ENCODE results near the gene LOXL3.
"Not testable (repeated sequence)": the region's sequence is repeated elsewhere in the genome, so short reads cannot be mapped to it uniquely, and the experiment has no call there.

Gene LOXL3

DNA sequence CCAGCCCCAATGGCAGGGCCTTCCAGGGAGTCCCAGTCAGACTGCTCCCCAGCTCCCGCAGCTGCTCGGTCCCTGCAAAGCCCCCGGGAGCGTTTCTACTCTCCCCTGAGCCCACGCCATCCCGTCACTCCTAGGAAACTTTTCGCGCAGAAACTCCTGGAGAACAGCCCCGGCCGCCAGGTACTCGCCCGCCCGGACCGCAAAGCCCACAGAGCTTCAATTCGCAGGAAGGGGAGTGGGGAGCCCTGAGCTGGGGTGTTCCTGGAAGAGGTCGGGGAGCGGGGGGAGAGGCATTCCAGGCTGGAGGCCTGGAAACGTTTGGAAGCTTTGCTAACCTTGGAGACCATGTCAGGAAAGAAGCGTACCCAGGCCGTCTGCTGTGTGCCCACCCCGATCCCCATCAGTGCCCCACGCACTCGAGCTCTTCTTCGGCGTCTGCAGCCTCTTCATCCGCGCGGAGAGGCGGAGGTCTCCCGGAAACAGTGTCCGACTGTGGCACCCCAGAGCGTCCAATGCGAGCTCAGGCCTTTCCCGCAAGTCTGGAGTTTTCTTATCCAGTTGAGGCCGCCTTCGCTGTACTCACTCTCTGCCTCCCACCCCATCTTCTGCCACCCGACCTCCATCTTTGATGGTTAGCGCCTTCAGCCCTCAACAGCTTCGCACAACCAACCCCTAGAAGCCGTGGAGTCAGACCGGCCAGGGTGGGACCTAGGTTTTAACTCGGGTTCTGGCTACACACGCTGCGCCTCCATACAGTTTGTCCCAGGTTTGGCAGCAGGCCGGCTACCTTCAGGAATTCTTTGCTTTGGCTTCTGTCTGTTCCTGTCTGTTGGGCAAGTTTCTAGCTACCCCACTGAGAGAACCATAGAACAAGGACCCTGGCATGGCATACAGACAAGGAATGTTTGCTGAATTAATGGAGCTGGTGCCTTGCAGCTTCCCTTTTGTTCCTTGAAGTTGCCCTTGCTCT lies 50.0 kb downstream of the LOXL3 start:
- no peak for FAIRE-seq

DNA sequence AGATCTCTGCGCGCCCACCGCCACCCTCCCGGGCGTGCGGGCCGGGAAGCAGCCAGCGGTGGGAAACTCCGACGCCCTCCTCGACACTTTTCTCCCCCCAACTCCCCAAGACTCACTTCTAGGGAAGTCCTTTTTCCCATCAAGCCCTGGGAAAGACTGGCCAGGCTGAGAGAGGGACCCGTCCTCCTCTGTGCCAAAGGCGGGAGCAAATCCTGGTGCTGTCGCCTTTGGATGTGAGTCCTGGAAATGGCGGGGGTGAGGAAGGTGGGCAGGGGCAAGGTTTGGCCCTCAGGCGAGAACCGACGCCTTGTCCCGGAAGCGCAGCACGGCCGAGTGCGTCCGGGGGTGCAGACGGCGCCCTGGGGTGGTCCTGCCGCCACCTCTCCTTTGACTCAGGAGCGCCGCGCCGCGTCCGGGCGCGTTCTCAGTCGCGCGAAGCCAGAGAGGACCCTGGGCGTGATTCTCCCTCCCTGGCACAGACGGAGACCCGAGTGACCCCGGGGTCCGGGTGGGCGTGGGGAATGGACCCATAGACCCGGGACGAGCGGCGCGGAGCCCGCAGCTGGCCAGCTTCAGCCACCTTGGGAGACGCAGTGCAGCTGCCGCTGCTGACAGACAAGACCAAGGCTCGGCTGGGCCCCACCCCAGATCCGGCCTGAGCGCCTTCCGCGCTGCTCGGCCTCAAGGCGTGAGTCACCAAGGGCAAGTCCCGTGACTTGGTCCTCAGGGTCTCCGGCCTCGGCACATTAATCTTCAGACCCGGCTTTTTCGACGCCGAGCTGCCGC lies 50.8 kb downstream of the LOXL3 start:
- FAIRE-seq: no peak

DNA sequence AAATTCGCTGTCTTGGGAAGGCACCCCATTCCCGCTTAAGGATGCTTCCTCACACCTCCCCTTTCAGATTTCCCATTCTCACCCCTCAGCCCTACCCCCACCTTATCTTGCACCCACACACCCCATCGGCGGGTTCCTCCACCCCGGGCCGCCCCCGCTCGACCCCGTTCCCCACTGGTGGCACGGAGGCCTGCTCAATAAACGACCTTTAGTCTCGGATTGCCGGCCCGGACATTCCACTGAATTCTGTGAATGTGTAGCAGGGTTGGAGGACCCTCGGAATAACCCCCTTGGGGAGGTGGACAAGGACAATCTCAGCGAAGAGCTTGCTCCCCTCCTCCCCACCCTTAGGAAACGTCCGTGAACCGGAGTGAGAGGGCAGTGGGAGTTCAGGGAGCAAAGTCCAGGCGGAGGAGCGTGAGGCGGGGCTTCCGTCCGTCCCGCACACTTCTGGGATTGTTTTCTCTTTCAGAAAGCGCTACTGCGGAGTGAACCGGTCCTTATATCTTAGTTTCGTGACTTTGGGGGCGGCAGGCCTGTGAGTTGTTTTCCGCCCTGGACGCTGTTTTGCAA lies 51.5 kb downstream of the LOXL3 start:
- FAIRE-seq: no peak

DNA sequence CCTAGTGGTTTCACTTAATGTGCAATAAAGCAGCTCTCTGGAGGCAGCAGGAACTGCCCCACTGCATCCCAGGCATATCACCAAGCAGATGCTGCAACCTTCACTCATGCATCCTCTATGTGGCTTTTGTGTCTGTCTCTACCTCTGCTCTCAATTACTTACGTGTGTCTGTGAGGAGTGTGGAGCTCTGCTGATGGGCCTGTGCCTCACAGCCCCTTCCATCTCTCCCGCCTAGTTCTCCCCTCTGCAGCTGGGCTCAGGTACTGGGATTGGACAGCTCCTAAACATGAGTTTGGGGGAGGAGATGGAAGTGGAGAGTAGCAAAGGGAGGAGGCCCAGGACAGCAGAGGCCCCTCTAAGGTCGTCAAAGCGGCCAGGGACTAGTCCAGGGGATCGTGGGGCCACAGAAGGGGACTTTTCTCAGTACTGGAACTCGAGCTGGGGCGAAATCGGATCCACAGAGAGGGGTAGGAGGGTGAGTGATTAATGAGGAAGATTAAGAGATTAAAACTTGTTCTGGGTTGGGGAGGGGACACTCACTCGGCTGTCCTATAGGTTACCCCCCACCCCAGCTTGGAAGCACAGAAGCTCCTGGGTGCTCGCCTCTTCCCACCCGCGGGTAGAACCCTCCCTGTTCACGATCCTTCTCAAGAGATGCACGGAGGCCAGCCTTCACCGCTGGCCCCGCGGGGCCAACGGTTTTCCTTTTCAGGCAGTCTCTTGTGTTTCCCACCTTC lies 52.2 kb downstream of the LOXL3 start:
- no peak for FAIRE-seq

DNA sequence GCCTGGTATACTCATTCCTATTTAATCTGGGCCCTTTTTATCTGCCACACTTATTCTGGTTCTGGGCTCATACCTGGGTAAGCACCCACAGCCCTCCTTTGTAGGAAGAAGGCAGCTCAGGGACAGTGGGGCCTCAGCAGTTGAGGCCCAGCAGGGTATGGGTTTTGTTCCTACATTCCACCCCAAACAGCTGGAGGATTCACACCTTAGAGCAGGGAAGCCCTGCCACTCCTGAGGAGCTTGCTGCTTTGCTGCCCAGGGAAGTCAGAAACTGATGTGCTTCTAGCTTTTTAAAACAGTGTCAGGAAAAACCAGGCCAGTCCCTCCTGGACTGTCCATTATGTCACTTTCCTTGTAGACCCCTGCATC lies 53.2 kb downstream of the LOXL3 start:
- FAIRE-seq: no peak

DNA sequence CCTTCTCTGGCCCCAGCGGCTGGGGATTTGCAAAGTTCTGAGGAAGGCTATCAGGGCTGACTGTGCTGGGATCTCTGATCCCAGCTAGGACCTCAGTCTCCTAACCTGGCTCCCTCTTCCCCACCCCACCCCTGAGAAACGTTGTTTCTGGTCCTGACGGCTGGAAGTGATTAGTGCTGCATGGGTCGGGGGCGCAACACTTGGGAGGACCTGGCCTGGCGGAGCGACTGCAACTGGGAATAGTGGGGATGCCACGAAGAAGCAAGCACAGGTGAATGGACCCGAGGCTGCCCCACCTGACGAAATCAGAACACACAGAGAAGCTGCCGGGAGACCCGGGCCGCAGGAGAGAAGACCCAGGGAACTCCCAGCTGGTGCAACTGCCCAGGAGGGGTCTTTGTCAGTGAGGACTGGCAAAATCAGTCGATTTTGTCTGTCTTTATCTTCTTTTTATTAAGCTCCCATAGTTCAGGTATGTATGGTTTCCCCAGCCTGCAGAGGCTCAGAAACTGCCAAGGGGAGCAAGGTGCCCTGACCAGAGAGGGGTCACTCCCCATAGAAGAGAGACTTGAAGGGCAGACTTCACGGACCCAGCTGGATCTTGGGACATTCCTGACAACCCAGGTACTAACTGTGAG lies 53.7 kb downstream of the LOXL3 start:
- no peak for FAIRE-seq

DNA sequence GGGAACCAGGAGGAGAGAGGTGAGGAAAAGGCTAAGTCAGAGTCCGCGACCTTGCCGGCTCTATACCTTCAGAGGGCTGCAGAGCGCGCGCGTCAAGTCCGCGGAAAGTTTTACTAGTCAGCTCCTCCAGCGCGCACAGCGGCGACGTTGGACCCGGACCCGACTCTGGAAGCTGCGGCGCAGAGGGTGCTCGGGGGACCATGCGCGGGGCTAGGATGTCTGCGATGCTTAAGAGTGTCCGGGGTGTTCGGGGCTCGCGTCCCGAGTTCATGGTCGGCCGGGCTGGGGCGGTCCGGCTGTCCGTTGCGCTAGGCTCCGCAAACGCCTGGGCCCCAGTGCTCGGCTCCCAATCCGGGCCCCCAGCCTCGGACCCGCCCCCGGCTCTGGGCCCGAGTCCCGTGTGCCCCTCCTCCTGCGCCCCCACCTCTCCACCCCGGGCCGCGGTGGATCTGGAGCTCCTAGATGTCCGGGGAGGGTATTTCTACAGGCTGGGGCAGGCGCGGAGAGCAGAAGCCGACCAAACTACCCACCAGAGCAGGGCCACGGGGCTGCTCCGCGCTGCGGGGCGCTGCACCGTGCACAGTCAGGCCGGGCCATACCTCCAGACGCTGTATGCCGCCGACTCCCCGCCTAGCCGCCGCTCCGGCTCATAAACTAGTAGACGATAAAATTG lies 54.3 kb downstream of the LOXL3 start, which contains the start of gene LBX2:
TSS of gene LBX2 (minus strand) at position 337 of the 673 bp plus-strand sequence. CDS start at position 271, 66 bp downstream.
- no peak for FAIRE-seq

DNA sequence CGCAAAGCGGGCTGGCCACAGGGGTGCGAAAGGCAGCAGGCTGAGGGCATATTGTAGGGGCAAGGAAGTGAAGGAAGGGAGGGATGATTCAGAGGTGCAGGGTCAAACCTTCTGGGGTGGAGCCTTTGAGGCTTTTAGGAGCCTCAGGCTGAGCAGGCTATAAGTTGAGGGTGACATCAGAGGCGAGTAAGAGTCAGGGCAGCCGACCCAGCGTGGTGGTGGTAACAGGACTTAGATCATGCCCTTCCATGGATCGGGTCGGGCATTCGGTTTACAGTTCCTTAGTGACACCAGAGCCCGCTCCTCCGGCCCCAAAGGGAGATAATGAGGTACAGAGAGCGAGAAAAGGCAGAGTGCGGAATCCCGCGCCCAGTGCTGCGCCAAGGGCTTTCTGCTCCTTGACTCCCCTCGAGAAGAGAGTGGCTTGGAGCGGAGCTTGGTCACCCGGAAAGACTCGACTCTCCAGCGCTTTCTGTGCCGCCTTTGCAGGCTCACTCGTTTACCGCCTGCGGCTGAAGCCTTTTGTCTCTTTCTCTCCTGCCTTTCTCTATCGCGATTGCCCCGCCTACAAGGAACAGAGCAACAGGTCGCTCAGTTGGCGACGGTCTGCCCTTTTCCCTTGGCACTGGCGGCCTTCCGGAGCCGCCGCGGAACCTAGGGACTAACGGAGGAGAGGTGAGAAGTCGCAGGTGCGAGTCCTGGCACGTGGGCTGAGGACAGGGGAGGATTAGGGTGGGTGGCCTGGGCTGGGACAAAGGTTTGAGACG lies 55.1 kb downstream of the LOXL3 start:
- no peak for FAIRE-seq

DNA sequence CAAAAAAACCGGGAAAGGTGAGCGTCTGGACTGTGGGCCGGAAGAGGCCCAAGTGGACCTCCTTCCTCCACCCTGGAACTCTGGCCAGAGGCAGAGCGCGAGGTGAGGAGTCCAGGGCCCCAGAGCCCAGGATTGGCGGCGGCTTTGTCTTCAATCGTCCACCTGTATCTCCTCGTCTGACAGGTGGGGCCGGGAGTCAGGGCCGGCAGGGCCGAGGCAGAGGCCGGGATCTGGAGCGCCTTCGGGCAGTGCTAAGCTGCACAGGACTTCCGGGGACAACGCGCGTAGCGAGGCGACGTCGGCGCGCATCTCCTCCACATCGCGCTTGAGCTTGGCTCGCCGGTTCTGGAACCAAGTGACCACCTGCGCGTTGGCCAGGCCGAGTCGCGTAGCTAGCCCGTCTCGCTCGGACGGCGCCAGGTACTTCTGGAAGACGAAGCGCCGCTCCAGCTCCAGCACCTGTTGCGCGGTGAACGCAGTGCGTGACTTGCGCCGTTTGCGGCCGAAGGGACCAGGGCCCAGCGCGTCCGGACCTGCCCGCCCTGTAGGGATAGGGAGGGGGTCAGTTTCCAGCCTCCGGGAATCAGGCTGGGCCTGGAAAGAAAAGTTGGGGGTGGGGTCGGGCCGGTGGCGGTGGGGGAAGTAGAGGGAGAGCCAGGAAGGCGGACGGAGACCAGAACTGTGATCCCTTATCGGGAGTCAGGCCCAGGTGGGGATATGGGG lies 55.8 kb downstream of the LOXL3 start:
- FAIRE-seq: no peak

DNA sequence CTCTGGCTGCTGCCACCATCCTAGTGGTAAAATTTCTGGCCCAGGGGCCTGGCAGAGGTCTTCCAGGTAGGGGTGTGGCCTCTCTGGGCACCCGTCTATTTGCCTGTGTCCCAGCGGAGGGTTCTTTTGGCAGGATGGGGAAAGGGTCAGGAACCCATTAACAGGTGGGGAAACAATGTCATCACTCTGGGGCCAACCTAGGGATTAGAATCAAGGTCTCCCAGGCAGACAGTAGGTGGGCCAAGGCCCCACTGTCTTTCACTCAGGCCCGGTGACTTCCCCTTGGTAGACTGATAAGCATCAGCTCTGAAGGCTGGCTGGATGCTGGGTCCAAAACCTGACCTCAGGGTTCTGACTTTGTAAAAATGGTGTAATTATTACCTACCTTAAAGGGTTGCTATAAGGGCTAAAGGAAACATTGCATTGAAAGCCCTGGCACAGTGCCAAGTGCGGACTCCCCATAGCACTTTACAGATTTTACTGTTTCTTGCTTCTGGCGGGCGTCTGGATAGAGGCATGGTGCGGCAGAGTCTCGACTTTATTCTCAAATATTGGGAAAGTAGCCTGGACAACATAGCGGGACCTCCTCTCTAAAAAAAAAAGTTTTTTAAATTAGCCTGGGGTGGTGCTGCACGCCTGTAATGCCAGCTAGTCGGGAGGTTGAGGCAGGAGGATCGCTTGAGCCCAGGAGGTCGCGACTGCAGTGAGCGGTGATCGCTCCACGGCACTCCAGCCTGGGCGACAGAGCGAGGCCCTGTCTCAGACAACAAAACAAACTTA lies 56.6 kb downstream of the LOXL3 start:
- FAIRE-seq: no peak

DNA sequence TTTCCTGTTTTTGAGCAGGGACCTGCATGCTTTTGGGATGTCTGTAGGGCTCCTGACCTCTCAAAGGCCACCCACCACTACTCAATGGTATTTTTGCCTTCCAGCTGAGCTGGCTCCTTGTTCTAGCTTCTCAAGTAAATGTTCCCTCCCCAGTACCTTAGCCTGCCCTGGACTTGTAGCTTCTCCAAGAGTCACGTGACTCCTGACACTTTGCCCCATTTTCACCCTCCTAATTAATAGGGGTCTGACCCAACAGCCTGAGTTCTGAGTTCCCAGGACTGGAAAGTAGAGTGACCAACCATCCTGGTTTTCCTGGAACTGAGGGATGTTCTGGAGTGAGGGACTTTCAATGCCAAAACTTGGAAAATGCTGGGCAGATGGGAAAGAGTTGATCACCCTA lies 58.3 kb downstream of the LOXL3 start:
- FAIRE-seq: no peak

DNA sequence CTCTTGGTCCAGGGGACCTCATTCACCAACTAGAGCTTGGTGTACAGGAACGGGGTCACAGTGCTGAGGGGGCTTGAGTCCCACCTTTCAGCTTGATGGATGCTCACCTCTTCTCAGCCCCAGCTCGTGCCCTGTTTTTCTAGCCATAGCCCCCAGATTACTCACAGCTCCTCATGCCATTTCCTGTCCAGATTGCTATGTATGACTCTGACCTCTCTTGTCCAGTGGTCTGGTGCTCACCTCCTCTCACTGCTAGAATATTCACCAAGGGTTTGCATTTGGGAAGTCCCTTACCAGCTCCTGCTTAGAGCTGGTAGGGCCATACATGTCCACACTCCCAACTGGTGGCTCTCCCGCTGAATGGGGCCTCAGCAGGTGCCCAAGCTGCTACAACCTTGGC lies 60.2 kb downstream of the LOXL3 start:
- no peak for FAIRE-seq

DNA sequence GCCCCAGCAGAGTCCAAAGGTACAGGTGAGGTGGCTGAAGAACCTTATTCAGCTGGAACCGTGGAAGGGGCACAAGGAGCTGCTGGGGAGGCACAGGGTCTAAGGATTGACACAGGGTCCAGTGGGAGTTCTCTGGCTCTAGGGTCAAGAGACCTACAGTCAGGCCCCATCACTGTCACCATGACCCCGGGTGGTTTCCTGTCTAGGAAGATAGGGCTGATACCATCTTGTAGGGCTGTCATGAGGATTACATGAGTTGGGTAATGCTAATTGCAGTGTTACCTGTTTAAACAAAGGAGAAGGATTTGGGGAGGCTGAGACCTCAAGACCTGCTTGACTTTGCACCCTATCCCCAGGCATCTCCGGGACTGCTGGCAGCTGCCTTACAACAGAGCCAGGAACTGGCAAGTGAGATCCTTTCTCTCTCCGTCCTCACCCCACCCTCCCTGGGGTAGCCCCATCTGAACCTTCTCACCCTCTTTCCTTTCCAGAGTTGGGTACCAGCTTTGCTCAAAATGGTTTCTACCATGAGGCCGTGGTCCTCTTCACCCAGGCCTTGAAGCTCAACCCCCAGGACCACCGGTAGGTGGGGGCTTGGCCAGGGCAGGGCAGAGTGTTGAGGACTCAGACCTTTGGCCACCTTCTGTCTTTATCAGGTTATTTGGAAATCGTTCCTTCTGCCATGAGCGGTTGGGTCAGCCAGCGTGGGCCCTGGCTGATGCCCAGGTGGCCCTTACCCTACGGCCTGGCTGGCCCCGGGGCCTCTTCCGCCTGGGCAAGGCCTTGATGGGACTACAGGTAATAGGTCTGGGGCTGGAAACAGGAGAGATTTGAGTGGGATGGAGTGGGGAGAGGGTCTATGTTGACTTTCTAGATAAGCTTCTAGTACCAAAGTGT lies 61.8 kb downstream of the LOXL3 start:
- FAIRE-seq: no peak

DNA sequence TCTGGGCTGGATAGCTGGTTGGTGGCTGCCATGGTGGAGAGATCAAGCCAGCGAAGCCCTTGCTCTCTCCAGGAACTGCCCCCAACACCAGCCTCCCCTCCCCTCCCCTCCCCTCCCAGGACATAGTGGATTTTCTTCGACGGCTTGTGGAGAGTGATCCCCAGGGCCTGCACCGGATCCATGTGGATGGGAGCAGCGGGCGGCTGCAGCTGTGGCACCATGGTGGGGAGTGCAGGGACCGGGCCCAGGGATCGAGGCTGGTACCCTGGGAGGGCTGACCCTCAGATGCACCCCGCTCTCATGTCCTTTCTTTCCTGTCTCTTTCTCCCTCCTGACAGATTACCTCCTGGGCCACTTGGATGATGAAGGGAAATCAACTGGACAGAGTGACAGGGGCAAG lies 63.8 kb downstream of the LOXL3 start:
- no peak for FAIRE-seq

DNA sequence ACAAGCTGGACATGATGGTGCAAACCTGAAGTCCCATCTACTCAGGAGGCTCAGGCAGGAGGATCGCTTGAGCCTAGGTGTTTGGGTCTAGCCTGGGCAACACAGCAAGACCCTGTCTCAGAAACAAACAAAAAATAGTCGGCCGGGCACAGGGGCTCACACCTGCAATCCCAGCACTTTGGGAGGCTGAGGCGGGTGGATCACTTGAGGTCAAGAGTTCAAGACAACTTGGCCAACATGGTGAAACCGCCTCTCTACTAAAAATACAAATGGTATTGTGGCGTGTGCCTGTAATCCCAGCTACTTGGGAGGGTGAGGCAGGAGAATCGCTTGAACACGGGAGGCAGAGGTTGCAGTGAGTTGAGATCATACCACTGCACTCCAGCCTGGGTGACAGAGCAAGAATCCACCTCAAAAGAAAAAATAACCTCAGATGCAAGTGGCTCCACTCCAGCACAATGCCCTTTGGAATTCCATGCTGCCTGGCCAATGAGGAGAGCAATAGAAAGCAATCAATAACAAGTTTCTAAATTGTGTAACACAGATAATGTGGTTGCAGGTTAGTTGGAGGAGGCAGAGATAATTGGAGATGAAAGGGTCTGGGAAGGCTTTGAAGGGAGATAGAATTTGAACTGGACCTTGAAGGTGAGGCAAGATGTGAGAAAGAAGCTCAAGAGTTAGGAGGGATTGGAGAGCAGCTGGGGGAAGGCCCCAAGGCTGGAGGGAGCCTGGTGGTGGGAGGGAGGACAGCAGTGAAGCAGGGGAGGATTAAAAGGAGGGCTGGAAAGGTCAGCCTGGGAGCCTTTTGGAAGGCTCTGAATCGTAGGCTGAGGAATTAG lies 64.9 kb downstream of the LOXL3 start:
- FAIRE-seq: no peak

DNA sequence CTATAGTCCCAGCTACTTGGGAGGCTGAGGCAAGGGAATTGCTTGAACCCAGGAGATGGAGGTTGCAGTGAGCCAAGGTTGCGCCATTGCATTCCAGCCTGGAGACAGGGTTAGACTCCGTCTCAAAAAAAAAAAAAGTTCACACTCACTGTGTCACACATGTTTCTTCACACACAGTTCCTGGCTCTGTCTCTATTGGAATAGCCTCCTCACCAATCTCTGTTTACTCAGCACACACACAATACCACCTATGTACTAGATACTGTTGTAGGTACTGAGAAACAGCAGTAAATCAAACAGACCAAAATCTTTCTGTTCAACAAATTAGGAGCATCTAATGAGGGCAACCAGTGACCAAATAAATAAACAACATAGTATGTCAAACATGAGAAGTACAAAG lies 67.6 kb downstream of the LOXL3 start:
- no peak for FAIRE-seq

DNA sequence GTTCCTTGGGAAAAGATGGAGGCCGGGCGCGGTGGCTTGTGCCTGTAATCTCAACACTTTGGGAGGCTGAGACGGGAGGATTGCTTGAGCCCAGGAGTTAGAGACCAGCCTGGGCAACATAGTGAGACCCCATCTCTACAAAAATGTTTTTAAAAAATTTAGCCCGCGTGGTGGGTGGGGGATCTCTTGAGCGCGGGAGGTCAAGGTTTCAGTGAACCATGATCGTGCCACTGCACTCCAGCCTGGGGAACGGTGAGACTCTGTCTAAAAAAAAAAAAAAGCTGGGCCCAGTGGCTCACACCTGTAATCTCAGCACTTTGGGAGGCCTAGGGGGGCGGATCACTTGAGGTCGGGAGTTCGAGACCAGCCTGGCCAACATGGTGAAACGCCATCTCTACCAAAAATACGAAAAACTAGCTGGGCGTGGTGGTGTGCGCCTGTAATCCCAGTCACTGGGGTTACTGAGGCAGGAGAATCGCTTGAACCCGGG lies 70.0 kb downstream of the LOXL3 start:
- not testable (repeated sequence) for FAIRE-seq
